Peyer's patch (tissue), 4 donors: ENCODE data around the gene DDR2. TPM values are rescaled to one million over a fixed set of nuclear protein-coding genes. Genes with fewer than 3 reads are reported as not detected.
"Not testable (repeated sequence)": the region's sequence is repeated elsewhere in the genome, so short reads cannot be mapped to it uniquely, and the experiment has no call there.

Source experiments
- DNase-seq, 3 donors: peaks; one replicate each; pipeline ENCODE4 v3.0.0-alpha.2; 2017 to 2019
- H3K27ac ChIP-seq, 4 donors: fragments of 200-600 bp; sonication (generic); one replicate each; pipeline ENCODE4 v1.5.1; 2016 to 2019
- H3K27me3 ChIP-seq, 2 donors: fragments of 200-600 bp; sonication (generic); one replicate each; pipeline ENCODE4 v1.5.1; 2019
- H3K36me3 ChIP-seq, 3 donors: fragments of 200-600 bp; sonication (generic); one replicate each; pipeline ENCODE4 v1.5.1; 2016 to 2019
- H3K4me1 ChIP-seq, 4 donors: fragments of 200-600 bp; sonication (generic); one replicate each; pipeline ENCODE4 v1.5.1; 2016 to 2019
- H3K4me3 ChIP-seq, 4 donors: fragments of 200-600 bp; sonication (generic); 1 replicate in 3 of 4; 2 replicates in 1 of 4; pipeline ENCODE4 v1.5.1; 2016 to 2019; ENCODE audit warnings: mild to moderate bottlenecking in 1 of 4
- H3K9me3 ChIP-seq, 4 donors: fragments of 200-600 bp; sonication (generic); one replicate each; pipeline ENCODE4 v1.5.1; 2016 to 2019; ENCODE audit warnings: mild to moderate bottlenecking in 1 of 4
- POLR2A ChIP-seq, 2 donors: fragments of 450-650 bp; IDR thresholded peaks; one replicate each; pipeline ENCODE4 v1.5.1; 2017; ENCODE audit warnings: antibody characterized with exemption in 2 of 2, mild to moderate bottlenecking in 2 of 2, moderate library complexity in 2 of 2
- total RNA-seq, 4 donors: library from RNA; depleted of rRNA; stranded (reverse); fragments of >200 nt; gene quantifications; one replicate each; pipeline ENCODE4 v1.1.0, GENCODE V29; 2016
- TF ChIP-seq, protein P1 (sequence below), 6 experiments: fragments of 450-650 bp in 4 of 6; fragments of 200-600 bp in 2 of 6; sonication (generic) in 1 of 6; IDR thresholded peaks; one replicate each; pipeline ENCODE4 v1.5.1; 2017 to 2019; ENCODE audit warnings: antibody characterized with exemption in 6 of 6, mild to moderate bottlenecking in 3 of 6, moderate library complexity in 1 of 6

The DDR2 gene
- total RNA-seq, 4 donors from 2014 or later = 14.9 to 112 (median 37.2) TPM

DNA sequence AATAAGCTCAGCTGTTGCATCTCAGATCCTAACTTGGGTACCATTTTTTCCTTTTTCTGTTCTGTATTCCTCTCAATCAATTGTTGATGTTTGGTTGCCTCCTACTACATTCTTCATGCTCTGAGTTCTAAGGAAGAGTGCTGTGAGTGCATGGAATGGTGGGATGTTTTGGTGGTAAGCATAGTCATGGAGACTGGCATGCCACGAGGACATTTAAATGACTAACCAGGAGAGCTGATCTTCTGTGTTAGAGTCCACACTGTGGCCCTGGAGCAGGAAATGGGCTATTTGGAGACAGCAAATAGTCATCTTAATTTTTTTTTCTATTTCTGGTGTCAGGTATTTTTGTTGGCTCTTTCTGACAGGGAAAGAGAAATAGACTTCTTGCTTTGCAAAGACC, 88.7 kb downstream of the DDR2 start:
- Histone ChIP-seq H3K9me3 (no peaks in the 10 kb centered on the region), H3K4me1 (no peaks in the 10 kb centered on the region), H3K36me3 (no peaks in the 10 kb centered on the region), H3K27ac (no peak overlapping the region), H3K27me3 (no peaks in the 10 kb centered on the region), H3K4me3 (no peak overlapping the region)
- TF ChIP-seq, protein P1, sequence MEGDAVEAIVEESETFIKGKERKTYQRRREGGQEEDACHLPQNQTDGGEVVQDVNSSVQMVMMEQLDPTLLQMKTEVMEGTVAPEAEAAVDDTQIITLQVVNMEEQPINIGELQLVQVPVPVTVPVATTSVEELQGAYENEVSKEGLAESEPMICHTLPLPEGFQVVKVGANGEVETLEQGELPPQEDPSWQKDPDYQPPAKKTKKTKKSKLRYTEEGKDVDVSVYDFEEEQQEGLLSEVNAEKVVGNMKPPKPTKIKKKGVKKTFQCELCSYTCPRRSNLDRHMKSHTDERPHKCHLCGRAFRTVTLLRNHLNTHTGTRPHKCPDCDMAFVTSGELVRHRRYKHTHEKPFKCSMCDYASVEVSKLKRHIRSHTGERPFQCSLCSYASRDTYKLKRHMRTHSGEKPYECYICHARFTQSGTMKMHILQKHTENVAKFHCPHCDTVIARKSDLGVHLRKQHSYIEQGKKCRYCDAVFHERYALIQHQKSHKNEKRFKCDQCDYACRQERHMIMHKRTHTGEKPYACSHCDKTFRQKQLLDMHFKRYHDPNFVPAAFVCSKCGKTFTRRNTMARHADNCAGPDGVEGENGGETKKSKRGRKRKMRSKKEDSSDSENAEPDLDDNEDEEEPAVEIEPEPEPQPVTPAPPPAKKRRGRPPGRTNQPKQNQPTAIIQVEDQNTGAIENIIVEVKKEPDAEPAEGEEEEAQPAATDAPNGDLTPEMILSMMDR (IDR thresholded peaks at IDR 0.05) = no peak
- no peak for TF ChIP-seq POLR2A (IDR thresholded peaks at IDR 0.05)
- no peak for DNase-seq

DNA sequence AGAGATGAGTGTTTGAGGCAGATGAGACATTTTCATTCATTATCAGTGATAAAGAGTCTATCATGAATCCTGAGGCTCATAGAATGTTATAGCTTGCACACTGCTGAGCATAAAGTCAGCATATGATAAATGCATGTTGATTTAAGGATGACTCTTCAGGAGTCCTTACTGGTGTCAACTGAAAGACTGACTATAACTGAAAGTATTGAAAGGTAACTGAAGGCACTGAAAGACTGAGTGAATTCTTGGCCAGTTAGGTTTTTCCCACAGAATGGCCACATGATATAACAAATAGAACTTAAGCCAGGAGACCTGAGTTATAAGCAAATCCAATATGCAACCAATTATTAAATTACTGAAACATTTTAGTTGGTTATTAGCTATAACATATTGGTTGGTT, 89.2 kb downstream of the DDR2 start:
- H3K36me3 ChIP-seq = no peaks in the 10 kb centered on the region
- no peak overlapping the region for H3K4me3 ChIP-seq
- no peak for TF ChIP-seq POLR2A (IDR thresholded peaks at IDR 0.05)
- TF ChIP-seq, protein P1 (IDR thresholded peaks at IDR 0.05) = no peak
- H3K27me3 ChIP-seq = no peaks in the 10 kb centered on the region
- no peak overlapping the region for H3K27ac ChIP-seq
- DNase-seq = no peak
- no peaks in the 10 kb centered on the region for H3K4me1 ChIP-seq
- H3K9me3 ChIP-seq = no peaks in the 10 kb centered on the region

DNA sequence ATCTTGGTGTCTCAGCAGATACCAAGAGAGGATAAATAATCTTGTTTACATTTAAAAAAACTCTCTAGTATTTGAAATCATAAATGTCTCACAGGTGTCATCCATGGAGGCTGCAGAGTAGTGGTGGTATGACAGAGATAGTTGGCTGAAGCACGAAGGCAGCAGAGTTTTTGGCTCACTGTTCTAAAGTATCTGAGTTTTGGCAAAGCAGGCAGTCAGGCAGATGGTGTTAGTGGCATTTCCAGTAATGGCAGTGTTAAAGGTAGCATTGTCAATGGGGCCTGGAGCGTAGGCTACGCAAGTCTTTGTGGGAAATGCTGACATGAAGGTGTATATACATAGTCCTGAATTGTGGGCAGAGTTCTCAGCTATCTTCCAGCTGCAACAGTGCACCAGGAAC, 89.8 kb downstream of the DDR2 start:
- H3K9me3 ChIP-seq = no peaks in the 10 kb centered on the region
- no peak overlapping the region for H3K27ac ChIP-seq
- DNase-seq = no peak
- H3K36me3 ChIP-seq = no peaks in the 10 kb centered on the region
- H3K4me1 ChIP-seq = no peaks in the 10 kb centered on the region
- H3K27me3 ChIP-seq = no peaks in the 10 kb centered on the region
- TF ChIP-seq, protein P1 (IDR thresholded peaks at IDR 0.05) = no peak
- TF ChIP-seq POLR2A (IDR thresholded peaks at IDR 0.05) = no peak
- H3K4me3 ChIP-seq = no peak overlapping the region

DNA sequence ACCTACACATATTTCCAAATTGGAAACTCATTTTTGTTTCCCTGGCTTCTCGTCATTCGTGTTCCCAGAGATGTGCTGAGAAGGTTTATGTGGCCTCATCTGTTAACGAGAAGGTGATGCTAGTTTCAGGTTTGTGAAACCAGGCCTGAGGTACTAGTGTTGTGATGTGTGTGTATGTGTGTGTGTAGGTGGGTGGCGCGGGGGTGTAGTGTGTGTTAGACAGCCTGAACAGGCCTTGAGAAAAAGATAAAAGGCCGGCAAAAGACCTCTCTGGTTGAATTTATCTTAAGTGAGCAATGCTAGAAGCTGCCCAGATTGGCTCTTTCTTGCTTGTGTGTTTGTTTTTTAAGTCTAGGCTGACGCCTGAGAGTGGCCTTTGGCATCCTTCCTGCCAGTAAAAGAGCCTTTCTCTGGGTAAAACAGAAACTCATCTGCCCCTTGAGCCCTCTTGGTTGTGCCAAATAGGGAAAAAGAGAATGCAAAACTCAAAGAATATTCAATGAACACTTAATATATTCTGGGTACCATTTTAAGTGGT, 92.4 kb downstream of the DDR2 start:
- H3K27me3 ChIP-seq = no peaks in the 10 kb centered on the region
- H3K4me3 ChIP-seq = no peak overlapping the region
- no peaks in the 10 kb centered on the region for H3K4me1 ChIP-seq
- no peak for DNase-seq
- no peak overlapping the region for H3K27ac ChIP-seq
- TF ChIP-seq, protein P1 (IDR thresholded peaks at IDR 0.05) = no peak
- no peak for TF ChIP-seq POLR2A (IDR thresholded peaks at IDR 0.05)
- no peaks in the 10 kb centered on the region for H3K9me3 ChIP-seq
- H3K36me3 ChIP-seq = no peaks in the 10 kb centered on the region

DNA sequence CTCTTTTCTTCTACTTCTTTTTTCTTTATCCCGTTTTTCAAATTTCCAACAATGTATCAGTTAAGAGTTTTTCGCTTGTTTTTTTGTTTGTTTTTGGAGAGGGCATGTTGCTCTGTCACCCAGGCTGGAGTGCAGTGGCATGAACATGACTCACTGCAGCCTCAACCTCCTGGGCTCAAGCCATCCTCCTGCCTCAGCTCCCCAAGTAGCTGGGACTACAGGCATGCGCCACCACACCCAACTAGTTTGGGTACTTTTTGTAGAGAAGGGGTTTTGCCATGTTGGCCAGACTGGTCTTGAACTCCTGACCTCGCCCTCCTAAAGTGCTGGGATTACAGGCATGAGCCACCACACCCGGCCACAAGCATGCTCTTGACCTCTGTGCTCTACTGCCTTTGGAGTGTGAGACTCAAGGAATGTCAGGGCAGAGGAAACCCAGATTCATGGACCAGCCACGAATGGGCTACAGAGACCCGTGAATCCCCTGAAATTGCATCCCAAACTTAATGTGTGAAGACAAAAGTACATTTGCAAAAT, 93.1 kb downstream of the DDR2 start:
- no peak overlapping the region for H3K27ac ChIP-seq
- H3K36me3 ChIP-seq = no peaks in the 10 kb centered on the region
- no peaks in the 10 kb centered on the region for H3K27me3 ChIP-seq
- H3K9me3 ChIP-seq = no peaks in the 10 kb centered on the region
- no peaks in the 10 kb centered on the region for H3K4me1 ChIP-seq
- TF ChIP-seq, protein P1 (IDR thresholded peaks at IDR 0.05) = no peak
- no peak for TF ChIP-seq POLR2A (IDR thresholded peaks at IDR 0.05)
- no peak for DNase-seq
- no peak overlapping the region for H3K4me3 ChIP-seq

DNA sequence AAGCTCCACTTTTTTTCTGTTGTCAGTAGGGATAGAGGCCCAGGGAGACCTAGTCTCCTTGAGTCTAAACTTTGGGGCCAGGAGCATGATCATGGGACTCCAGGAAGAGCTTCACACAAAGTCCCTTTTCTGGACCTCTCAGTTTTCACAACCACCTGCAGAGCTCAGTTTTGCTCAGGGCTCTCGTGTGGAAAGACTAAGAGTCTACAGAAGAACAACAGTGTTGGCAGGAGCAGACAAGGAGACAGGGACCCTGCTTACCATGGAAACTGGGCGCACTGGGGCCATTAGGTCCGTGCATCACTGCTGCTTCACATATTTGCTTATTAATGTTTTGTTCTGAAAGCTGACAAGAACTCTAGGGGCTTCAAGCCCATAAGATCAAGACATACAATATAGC, 94.3 kb downstream of the DDR2 start:
- DNase-seq = no peak
- no peak overlapping the region for H3K27ac ChIP-seq
- TF ChIP-seq, protein P1 (IDR thresholded peaks at IDR 0.05) = no peak
- no peak for TF ChIP-seq POLR2A (IDR thresholded peaks at IDR 0.05)
- H3K36me3 ChIP-seq = no peaks in the 10 kb centered on the region
- H3K4me1 ChIP-seq = peaks cover 0 to 11% (median 0%) of the 10 kb centered on the region in 4 donors
- H3K27me3 ChIP-seq = no peaks in the 10 kb centered on the region
- H3K9me3 ChIP-seq = no peaks in the 10 kb centered on the region
- no peak overlapping the region for H3K4me3 ChIP-seq

DNA sequence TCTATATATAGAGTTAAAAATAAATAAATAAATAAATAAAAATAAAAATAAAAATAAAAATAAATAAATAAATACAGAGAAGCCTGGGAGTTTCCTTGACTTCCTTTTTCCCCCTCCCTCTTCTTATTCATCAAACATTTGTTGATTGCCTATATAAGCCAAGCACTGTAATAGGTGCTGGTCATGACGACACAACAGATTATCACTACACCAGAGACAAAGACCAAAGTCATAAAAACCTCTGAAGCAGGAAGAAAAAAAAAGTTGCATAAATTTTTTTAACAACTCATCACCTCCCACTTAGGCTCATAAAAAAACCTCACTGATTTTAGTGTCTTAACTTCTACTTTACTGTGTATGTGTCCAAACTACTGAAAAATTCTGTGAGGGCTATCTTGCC, 95.2 kb downstream of the DDR2 start:
- H3K36me3 ChIP-seq, H3K27ac ChIP-seq, DNase-seq, H3K27me3 ChIP-seq, H3K9me3 ChIP-seq, H3K4me3 ChIP-seq: not testable (repeated sequence)
- peaks cover 0 to 13% (median 0%) of the 10 kb centered on the region in 4 donors for H3K4me1 ChIP-seq
